Measurements from ENCODE around the gene LAS1L.
"Not testable (repeated sequence)": the region's sequence is repeated elsewhere in the genome, so short reads cannot be mapped to it uniquely, and the experiment has no call there.

LAS1L gene

GRCh38 chrX:65516756-65517155 lies 17.8 kb downstream of the LAS1L start:
- DNase-seq = no peak

GRCh38 chrX:65513610-65514009 lies 21.0 kb downstream of the LAS1L start:
- no peak for DNase-seq

- DNase-seq = no peak
Measured at GRCh38 chrX:65509400-65509799, 25.2 kb downstream of the LAS1L start.

GRCh38 chrX:65508851-65509250 lies 25.7 kb downstream of the LAS1L start:
- no peak for DNase-seq

GRCh38 chrX:65502618-65503017 lies 32.0 kb downstream of the LAS1L start:
- no peak for DNase-seq

- DNase-seq = no peak
Measured at GRCh38 chrX:65493431-65493830, 41.2 kb downstream of the LAS1L start.

GRCh38 chrX:65491620-65492019 lies 43.0 kb downstream of the LAS1L start:
- no peak for DNase-seq

- DNase-seq = no peak
Measured at GRCh38 chrX:65488495-65488894, 46.1 kb downstream of the LAS1L start.

GRCh38 chrX:65480960-65481359 lies 53.6 kb downstream of the LAS1L start:
- no peak for DNase-seq

GRCh38 chrX:65479102-65479501 lies 55.5 kb downstream of the LAS1L start:
- DNase-seq = not testable (repeated sequence)

GRCh38 chrX:65476564-65476963 lies 58.0 kb downstream of the LAS1L start:
- DNase-seq = no peak

- no peak for DNase-seq
Measured at GRCh38 chrX:65463550-65463949, 71.0 kb downstream of the LAS1L start.

All from NCI-H526 (cell line).